ENCODE measurements around the gene LMOD1.
"Not testable (repeated sequence)": the region's sequence is repeated elsewhere in the genome, so short reads cannot be mapped to it uniquely, and the experiment has no call there.

Gene LMOD1

DNA sequence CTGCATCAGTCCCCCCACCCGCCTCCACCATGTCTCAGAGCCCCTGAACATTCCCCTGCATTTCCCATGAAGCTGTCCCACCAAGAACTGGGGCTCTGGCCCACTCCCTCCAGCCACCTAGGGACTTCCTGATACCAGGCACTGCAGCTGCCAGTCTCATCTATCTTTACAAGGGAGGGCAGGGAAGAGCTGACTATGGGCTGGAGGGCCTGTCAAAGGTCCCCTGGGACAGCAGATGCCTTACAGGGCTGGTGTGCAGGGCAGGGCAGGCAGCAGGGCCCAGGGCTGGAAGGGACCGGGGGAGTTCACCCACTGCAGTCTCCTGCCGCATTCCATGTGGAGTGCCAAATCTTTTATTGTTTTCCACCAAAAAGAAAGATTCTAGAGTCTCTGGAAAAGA is 40.0 kb downstream of the LMOD1 start:
- H3K4me3 ChIP-seq (ENCODE audit: control insufficient read depth, low read depth, low read length), result no peak overlapping the region
- DNase-seq (ENCODE audit: low read depth), result no peak
- TF ChIP-seq, protein P1, sequence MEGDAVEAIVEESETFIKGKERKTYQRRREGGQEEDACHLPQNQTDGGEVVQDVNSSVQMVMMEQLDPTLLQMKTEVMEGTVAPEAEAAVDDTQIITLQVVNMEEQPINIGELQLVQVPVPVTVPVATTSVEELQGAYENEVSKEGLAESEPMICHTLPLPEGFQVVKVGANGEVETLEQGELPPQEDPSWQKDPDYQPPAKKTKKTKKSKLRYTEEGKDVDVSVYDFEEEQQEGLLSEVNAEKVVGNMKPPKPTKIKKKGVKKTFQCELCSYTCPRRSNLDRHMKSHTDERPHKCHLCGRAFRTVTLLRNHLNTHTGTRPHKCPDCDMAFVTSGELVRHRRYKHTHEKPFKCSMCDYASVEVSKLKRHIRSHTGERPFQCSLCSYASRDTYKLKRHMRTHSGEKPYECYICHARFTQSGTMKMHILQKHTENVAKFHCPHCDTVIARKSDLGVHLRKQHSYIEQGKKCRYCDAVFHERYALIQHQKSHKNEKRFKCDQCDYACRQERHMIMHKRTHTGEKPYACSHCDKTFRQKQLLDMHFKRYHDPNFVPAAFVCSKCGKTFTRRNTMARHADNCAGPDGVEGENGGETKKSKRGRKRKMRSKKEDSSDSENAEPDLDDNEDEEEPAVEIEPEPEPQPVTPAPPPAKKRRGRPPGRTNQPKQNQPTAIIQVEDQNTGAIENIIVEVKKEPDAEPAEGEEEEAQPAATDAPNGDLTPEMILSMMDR (conservative IDR thresholded peaks at IDR 0.05; ENCODE audit: control insufficient read depth, insufficient read depth, low read depth, low read length), result no peak

DNA sequence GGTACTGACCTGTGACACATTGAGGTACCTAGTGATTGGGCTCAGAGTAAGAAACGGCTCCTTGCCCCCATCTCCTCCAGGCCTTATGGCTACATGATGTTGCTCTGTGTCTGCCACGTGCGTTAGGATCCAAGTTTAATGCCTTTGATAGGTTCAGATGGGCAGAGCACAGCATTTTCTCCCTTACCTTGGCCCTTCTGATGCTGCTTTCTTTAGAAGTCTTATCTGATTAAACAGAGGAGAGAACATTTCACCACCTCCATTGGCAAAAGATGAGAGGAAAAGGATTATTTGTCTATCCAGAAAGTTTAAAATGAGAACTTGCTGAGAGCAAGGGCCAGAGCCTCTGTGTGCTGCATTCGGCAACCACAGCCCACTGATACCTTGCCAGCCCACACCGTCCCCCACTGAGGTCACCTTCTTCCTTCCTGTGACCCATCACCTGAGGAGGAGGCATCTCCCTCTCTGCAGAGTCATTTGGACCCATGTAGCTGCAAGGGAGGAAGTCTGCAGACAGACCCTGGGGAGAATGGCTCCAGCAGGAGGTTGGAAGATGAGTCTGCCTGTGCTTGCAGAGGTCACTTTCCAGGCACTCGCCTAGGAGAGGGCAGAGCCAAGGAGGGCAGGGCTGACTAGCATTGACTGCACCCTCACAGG is 41.0 kb downstream of the LMOD1 start:
- TF ChIP-seq, protein P1 (conservative IDR thresholded peaks at IDR 0.05; ENCODE audit: control insufficient read depth, insufficient read depth, low read depth, low read length), result no peak
- DNase-seq (ENCODE audit: low read depth), result no peak
- no peak overlapping the region for H3K4me3 ChIP-seq (ENCODE audit: control insufficient read depth, low read depth, low read length)

DNA sequence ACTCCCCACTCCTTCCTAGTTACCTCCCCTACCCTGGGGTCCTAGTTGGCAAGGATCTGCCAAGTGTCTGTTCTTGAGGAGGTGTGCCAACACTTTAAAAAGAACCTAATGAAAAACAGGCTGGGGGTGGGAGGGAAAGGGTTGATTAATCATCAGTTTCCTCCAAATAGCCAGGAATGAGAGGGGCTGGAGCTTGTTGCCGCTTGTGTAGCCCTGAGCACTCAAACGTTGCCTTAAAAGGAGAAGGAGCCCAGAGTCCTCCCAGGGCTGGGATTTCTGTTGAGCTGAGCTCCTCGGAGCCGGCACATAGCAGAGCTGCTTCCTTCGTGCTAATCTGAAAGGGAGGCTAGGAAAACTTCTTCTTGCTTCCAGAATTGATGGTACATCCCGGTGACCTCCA is 41.8 kb downstream of the LMOD1 start:
- no peak overlapping the region for H3K4me3 ChIP-seq (ENCODE audit: control insufficient read depth, low read depth, low read length)
- DNase-seq (ENCODE audit: low read depth), result peak; percentile 86
- TF ChIP-seq, protein P1 (conservative IDR thresholded peaks at IDR 0.05; ENCODE audit: control insufficient read depth, insufficient read depth, low read depth, low read length), result no peak

GRCh38 chr1:201903135-201903534 is 43.2 kb downstream of the LMOD1 start:
- TF ChIP-seq, protein P1 (conservative IDR thresholded peaks at IDR 0.05; ENCODE audit: control insufficient read depth, insufficient read depth, low read depth, low read length), result no peak
- DNase-seq (ENCODE audit: low read depth), result peak; percentile 73
- H3K4me3 ChIP-seq (ENCODE audit: control insufficient read depth, low read depth, low read length), result no peak overlapping the region

DNA sequence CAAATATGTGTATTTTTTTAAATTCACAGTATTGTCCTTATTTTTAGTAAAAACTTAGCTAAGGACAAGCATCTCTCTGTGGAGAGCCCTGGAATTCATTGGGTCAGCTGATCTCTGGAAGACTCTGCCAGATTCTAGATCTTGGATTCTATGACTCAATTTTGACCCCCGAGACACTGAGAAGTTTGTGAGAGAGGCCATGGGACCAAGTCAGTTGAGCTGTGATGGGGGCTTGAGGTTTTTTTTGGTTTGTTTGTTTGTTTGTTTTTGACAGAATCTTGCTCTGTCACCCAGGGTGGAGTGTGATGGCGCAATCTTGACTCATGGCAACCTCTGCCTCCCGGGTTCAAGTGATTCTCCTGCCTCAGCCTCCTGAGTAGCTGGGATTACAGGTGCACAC is 44.1 kb downstream of the LMOD1 start:
- DNase-seq (ENCODE audit: low read depth), result peak; percentile 62
- H3K4me3 ChIP-seq (ENCODE audit: control insufficient read depth, low read depth, low read length), result no peak overlapping the region
- TF ChIP-seq, protein P1 (conservative IDR thresholded peaks at IDR 0.05; ENCODE audit: control insufficient read depth, insufficient read depth, low read depth, low read length), result no peak

DNA sequence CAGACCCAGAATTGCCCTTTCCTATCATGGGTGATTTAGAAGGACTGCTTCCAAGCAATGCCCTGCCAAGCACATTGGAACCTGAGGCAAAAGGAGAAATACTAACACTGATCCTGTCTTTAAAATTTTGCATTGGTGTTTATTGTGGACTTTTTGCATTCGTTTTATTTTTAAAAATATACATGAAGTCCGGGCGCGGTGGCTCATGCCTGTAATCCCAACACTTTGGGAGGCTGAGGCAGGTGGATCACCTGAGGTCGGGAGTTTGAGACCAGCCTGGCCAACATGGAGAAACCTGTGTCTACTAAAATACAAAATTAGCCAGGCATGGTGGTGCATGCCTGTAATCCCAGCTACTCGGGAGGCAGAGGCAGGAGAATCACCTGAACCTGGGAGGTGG is 45.3 kb downstream of the LMOD1 start:
- DNase-seq (ENCODE audit: low read depth), result not testable (repeated sequence)

DNA sequence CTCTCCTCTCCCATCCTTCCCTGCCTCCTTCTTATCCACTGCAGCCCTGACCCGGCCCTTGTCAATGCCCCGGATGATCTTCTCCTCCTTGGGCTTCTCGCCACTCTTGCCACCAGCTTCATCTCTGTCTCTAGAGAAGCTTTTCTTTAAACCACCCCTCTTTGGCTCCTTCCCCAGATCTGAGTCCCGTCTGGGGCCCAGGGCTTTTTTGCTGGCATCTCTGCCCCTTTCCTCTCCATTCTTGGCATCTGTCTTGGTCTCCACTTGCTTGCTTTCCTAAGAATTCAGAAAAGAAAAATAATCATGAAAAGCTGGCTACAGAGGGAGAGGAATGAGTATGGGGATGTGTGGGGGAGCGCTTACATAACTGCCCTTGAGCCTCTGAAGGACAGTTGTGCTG is 45.9 kb downstream of the LMOD1 start:
- TF ChIP-seq, protein P1 (conservative IDR thresholded peaks at IDR 0.05; ENCODE audit: control insufficient read depth, insufficient read depth, low read depth, low read length), result no peak
- no peak for DNase-seq (ENCODE audit: low read depth)

More for the DNA sequence above, 45.3 kb downstream of the LMOD1 start:
- H3K4me3 ChIP-seq (ENCODE audit: control insufficient read depth, low read depth, low read length), result not testable (repeated sequence)

More for the DNA sequence above, 45.9 kb downstream of the LMOD1 start:
- no peak overlapping the region for H3K4me3 ChIP-seq (ENCODE audit: control insufficient read depth, low read depth, low read length)
